Panc1 (cell line): ENCODE data around the gene RAET1E. TPM values are rescaled to one million over a fixed set of nuclear protein-coding genes. Genes with fewer than 3 reads are reported as not detected.
"Not testable (repeated sequence)": the region's sequence is repeated elsewhere in the genome, so short reads cannot be mapped to it uniquely, and the experiment has no call there.

Source experiments
- ATAC-seq: fragments of 200-7000 bp; cut with Tn5 transposase; 2 replicates; pipeline ENCODE4 v1.9.1; 2020; ENCODE audit warnings: mild to moderate bottlenecking, moderate library complexity
- BruUV-seq: library from RNA; stranded (reverse); fragments of 400-500 nt; replicated peaks from 2 replicates; lab custom pipeline; 2021; lab: Mats Ljungman, UMichigan
- CTCF ChIA-PET: fragments of 300-600 bp; sonication (Branson Sonifier 250); formaldehyde crosslinking; loops from one replicate; lab custom pipeline; 2022; ENCODE audit warnings: antibody characterized with exemption; lab: Charles Lee
- POLR2A ChIA-PET: fragments of 300-600 bp; sonication (Branson Sonifier 250); formaldehyde crosslinking; loops from one replicate; lab custom pipeline; 2022; ENCODE audit warnings: antibody characterized with exemption; lab: Charles Lee
- DNase-seq: peaks from one replicate; pipeline ENCODE4 v3.0.0-alpha.2; 2010; ENCODE audit warnings: low read depth, low spot score
- H3K27ac ChIP-seq: 2 replicates; pipeline ENCODE4 v1.5.1; 2011; ENCODE audit warnings: mild to moderate bottlenecking, low read length, inconsistent platforms
- H3K27me3 ChIP-seq: fragments of 200-500 bp; sonication (Bioruptor generic); 2 replicates; pipeline ENCODE4 v1.6.0; 2014; ENCODE audit warnings: low read length, inconsistent platforms; ENCODE audit not compliant: control insufficient read depth, insufficient read depth
- H3K36me3 ChIP-seq: fragments of 200-500 bp; sonication (Bioruptor generic); 2 replicates; pipeline ENCODE4 v1.5.1; 2014; ENCODE audit warnings: inconsistent platforms, mild to moderate bottlenecking, low read length, moderate library complexity; ENCODE audit not compliant: control insufficient read depth, insufficient read depth
- H3K4me1 ChIP-seq: 2 replicates; pipeline ENCODE4 v1.5.1; 2011; ENCODE audit warnings: inconsistent platforms, mild to moderate bottlenecking, low read length, moderate library complexity; ENCODE audit not compliant: control insufficient read depth, insufficient read depth
- H3K4me3 ChIP-seq, 2 experiments: 2 replicates each; pipeline ENCODE4 v1.5.1; 2011 to 2012; ENCODE audit warnings: low read depth in 2 of 2, low read length in 2 of 2, mild to moderate bottlenecking in 2 of 2, inconsistent platforms in 1 of 2, moderate library complexity in 1 of 2
- H3K9me3 ChIP-seq: fragments of 200-500 bp; sonication (Bioruptor generic); 2 replicates; pipeline ENCODE4 v1.5.1; 2014; ENCODE audit warnings: low read depth, mild to moderate bottlenecking, inconsistent platforms, low read length, moderate library complexity; ENCODE audit not compliant: control insufficient read depth, insufficient read depth
- CTCF ChIP-seq: fragments of 450-650 bp; IDR thresholded peaks from 2 replicates; pipeline ENCODE4 v1.5.1; 2017; ENCODE audit warnings: mild to moderate bottlenecking
- POLR2AphosphoS5 ChIP-seq: IDR thresholded peaks from 2 replicates; pipeline ENCODE4 v1.6.1; 2012; ENCODE audit warnings: mild to moderate bottlenecking, low read depth, low read length, moderate library complexity
- REST ChIP-seq, 2 experiments: IDR thresholded peaks; 2 replicates each; pipeline ENCODE4 v1.6.1; 2011 to 2012; ENCODE audit warnings: low read depth in 2 of 2, control low read depth in 1 of 2, low read length in 1 of 2, mild to moderate bottlenecking in 1 of 2, moderate library complexity in 1 of 2; ENCODE audit not compliant: insufficient read depth in 1 of 2
- SIN3A ChIP-seq: IDR thresholded peaks from 2 replicates; pipeline ENCODE4 v1.6.1; 2012; ENCODE audit warnings: low read depth, mild to moderate bottlenecking, low read length, moderate library complexity, borderline replicate concordance; ENCODE audit not compliant: insufficient read depth
- TCF7L2 ChIP-seq: IDR thresholded peaks from 2 replicates; pipeline ENCODE4 v1.6.1; 2011; ENCODE audit warnings: mild to moderate bottlenecking, low read depth, low read length, inconsistent platforms
- in situ Hi-C: cut with HindIII; loops from 2 replicates; pipeline ENCODE4 v1.10.0; 2016; ENCODE audit warnings: low sequenced_read_pairs, low pct_unique_long_range_greater_than_20kb
- intact Hi-C: fragments of 100-400 bp; cut with micrococcal nuclease; formaldehyde crosslinking; loops from one replicate; pipeline ENCODE4 v1.10.0; 2022; ENCODE audit not compliant: unreplicated experiment
- total RNA-seq: library from RNA; stranded (reverse); gene quantifications from one replicate; pipeline ENCODE4 v1.2.1, GENCODE V29; 2021; ENCODE audit not compliant: unreplicated experiment

RAET1E gene
- total RNA-seq, 1 experiment from 2014 or later: 1.8 TPM

GRCh38 chr6:149862922-149863697, 34.8 kb downstream of the RAET1E start:
- in situ Hi-C loops: no loop called here
- ChIA-PET POLR2A (no interaction called here), CTCF (no interaction called here)
- no peak for DNase-seq
- TF ChIP-seq TCF7L2: no peak
- TF ChIP-seq SIN3A: no peak
- no peak for TF ChIP-seq CTCF
- no peak for TF ChIP-seq REST (IDR thresholded peaks at IDR 0.05; ENCODE audit: insufficient read depth in 1 of 2, low read depth in 2 of 2, low read length in 1 of 2)
- no peak for TF ChIP-seq POLR2AphosphoS5
- peak; percentile 44 for ATAC-seq
- no peaks in the 10 kb centered on the region for H3K36me3 ChIP-seq
- no peaks in the 10 kb centered on the region for H3K27me3 ChIP-seq
- H3K4me1 ChIP-seq: peaks cover 28% of the 10 kb centered on the region
- H3K27ac ChIP-seq: peak overlapping the region; percentile 93
- no TSS peak for BruUV-seq
- H3K9me3 ChIP-seq: no peaks in the 10 kb centered on the region
- H3K4me3 ChIP-seq: peak overlapping the region; percentile 74 to 75
- intact Hi-C loops: loop anchor here (10.0 kb wide), 1 partner anchor 62 kb away; the partner anchor contains the start of gene RAET1G

GRCh38 chr6:149862424-149862738, 35.5 kb downstream of the RAET1E start:
- POLR2A ChIA-PET: interaction anchor here (1.0 kb wide), 1 partner anchor 34 kb away, joined by 3 read pairs; no protein-coding TSS in a partner anchor
- in situ Hi-C loops, H3K36me3 ChIP-seq, DNase-seq, ATAC-seq, H3K27me3 ChIP-seq, CTCF ChIA-PET, BruUV-seq, H3K9me3 ChIP-seq: not testable (repeated sequence)
- H3K4me1 ChIP-seq: peaks cover 33% of the 10 kb centered on the region
- intact Hi-C loops: loop anchor here (10.0 kb wide), 1 partner anchor 62 kb away; the partner anchor contains the start of gene RAET1G
- peak overlapping the region; percentile 93 for H3K27ac ChIP-seq
- peak overlapping the region; percentile 74 to 75 for H3K4me3 ChIP-seq
